Endothelial cell of umbilical vein (primary cell): ENCODE data around the gene SOWAHB. TPM values are rescaled to one million over a fixed set of nuclear protein-coding genes. Genes with fewer than 3 reads are reported as not detected.

ENCODE experiments used
- BruUV-seq: library from RNA; stranded (reverse); fragments of 400-500 nt; replicated peaks from 2 replicates; lab custom pipeline; 2021; lab: Mats Ljungman, UMichigan
- CTCF ChIA-PET: fragments of 300-600, 350-600 bp; sonication (Branson Sonifier 250); formaldehyde crosslinking; loops from one replicate; lab custom pipeline; 2021; ENCODE audit warnings: antibody characterized with exemption, inconsistent platforms; lab: Charles Lee
- POLR2A ChIA-PET: fragments of 300-600, 350-600 bp; sonication (Branson Sonifier 250); formaldehyde crosslinking; loops from one replicate; lab custom pipeline; 2021; ENCODE audit warnings: antibody characterized with exemption, inconsistent platforms; lab: Charles Lee
- DNase-seq: peaks from one replicate; pipeline ENCODE4 v3.0.0-alpha.2; 2011; ENCODE audit warnings: low read depth, low spot score
- FAIRE-seq: peaks from 2 replicates; lab custom pipeline; 2011; peaks lifted over from hg19 to GRCh38; lab: Jason Lieb, UNC
- H2AFZ ChIP-seq: 2 replicates; pipeline ENCODE4 v1.6.0; 2012; ENCODE audit warnings: low read depth, low read length, control low read depth, inconsistent platforms
- H3K27ac ChIP-seq: 2 replicates; pipeline ENCODE4 v1.5.1; 2011; ENCODE audit warnings: low read depth, mild to moderate bottlenecking, control low read depth, low read length, moderate library complexity; ENCODE audit not compliant: insufficient read depth
- H3K27me3 ChIP-seq, 2 experiments: 2 replicates each; pipeline versions ENCODE4 v1.6.0 to v1.6.1; 2011; ENCODE audit warnings: low read length in 2 of 2, mixed read lengths in 1 of 2; ENCODE audit not compliant: control insufficient read depth in 2 of 2, insufficient read depth in 2 of 2
- H3K36me3 ChIP-seq, 2 experiments: 2 replicates in 1 of 2; 3 replicates in 1 of 2; pipeline ENCODE4 v1.5.1; 2011; ENCODE audit warnings: low read length in 2 of 2, mild to moderate bottlenecking in 1 of 2, moderate library complexity in 1 of 2; ENCODE audit not compliant: control insufficient read depth in 2 of 2, insufficient read depth in 2 of 2; ENCODE audit errors: extremely low read depth in 1 of 2
- H3K4me1 ChIP-seq: 3 replicates; pipeline ENCODE4 v1.5.1; 2011; ENCODE audit warnings: mild to moderate bottlenecking, low read length; ENCODE audit not compliant: control insufficient read depth, insufficient read depth; ENCODE audit errors: extremely low read depth
- H3K4me2 ChIP-seq: 2 replicates; pipeline ENCODE4 v1.6.1; 2011; ENCODE audit warnings: low read length, control low read depth, mixed read lengths; ENCODE audit not compliant: insufficient read depth
- H3K4me3 ChIP-seq, 3 experiments: fragments of 200-600 bp in 1 of 3; sonication (generic), shearing (Covaris generic) in 1 of 3; replicated peaks in 1 of 3; 2 replicates each; pipeline ENCODE4 v1.5.1; 2011 to 2016; ENCODE audit warnings: control low read depth in 3 of 3, low read length in 3 of 3, mild to moderate bottlenecking in 2 of 3, inconsistent platforms in 1 of 3, low read depth in 1 of 3, moderate library complexity in 1 of 3; ENCODE audit not compliant: insufficient read depth in 1 of 3
- H3K79me2 ChIP-seq: 2 replicates; pipeline ENCODE4 v1.6.0; 2012; ENCODE audit warnings: low read length, inconsistent platforms; ENCODE audit not compliant: control insufficient read depth, insufficient read depth
- H3K9ac ChIP-seq: replicated peaks from 2 replicates; pipeline ENCODE3; 2011; ENCODE audit warnings: low read length, control low read depth; ENCODE audit not compliant: insufficient read depth; ENCODE audit errors: extremely low read depth
- H3K9me1 ChIP-seq: replicated peaks from 3 replicates; pipeline ENCODE4 v1.6.0; 2011; ENCODE audit warnings: mild to moderate bottlenecking, low read length; ENCODE audit not compliant: control insufficient read depth, insufficient read depth; ENCODE audit errors: extremely low read depth
- H3K9me3 ChIP-seq: replicated peaks from 2 replicates; pipeline ENCODE4 v1.5.1; 2012; ENCODE audit warnings: low read length, inconsistent platforms; ENCODE audit not compliant: control insufficient read depth, insufficient read depth
- H4K20me1 ChIP-seq: replicated peaks from 2 replicates; pipeline ENCODE3; 2011; ENCODE audit warnings: mild to moderate bottlenecking, low read length; ENCODE audit not compliant: control insufficient read depth, insufficient read depth; ENCODE audit errors: extremely low read depth
- EZH2 ChIP-seq: IDR thresholded peaks from 2 replicates; pipeline ENCODE4 v1.6.1; 2012; ENCODE audit warnings: borderline replicate concordance, low read depth, mild to moderate bottlenecking, moderate library complexity, low read length, inconsistent platforms; ENCODE audit not compliant: severe bottlenecking
- FOS ChIP-seq: IDR thresholded peaks from 2 replicates; pipeline ENCODE4 v1.6.1; 2011; ENCODE audit warnings: mild to moderate bottlenecking, low read length, moderate library complexity, borderline replicate concordance; ENCODE audit not compliant: insufficient read depth
- GATA2 ChIP-seq: IDR thresholded peaks from 2 replicates; pipeline ENCODE4 v1.7.0; 2011; ENCODE audit warnings: low read depth, mild to moderate bottlenecking, moderate library complexity, mixed read lengths, low read length; ENCODE audit not compliant: insufficient read length, insufficient read depth
- JUN ChIP-seq: IDR thresholded peaks from 2 replicates; pipeline ENCODE4 v1.6.1; 2011; ENCODE audit warnings: borderline replicate concordance, low read depth; ENCODE audit not compliant: insufficient read length, insufficient read depth
- MYC ChIP-seq: IDR thresholded peaks from one replicate; pipeline ENCODE4 v1.6.1; 2011; ENCODE audit warnings: mild to moderate bottlenecking, low read depth, low read length
- POLR2A ChIP-seq: IDR thresholded peaks from 2 replicates; pipeline ENCODE4 v1.6.1; 2012; ENCODE audit warnings: low read depth, mild to moderate bottlenecking, control low read depth, low read length
- POLR2AphosphoS5 ChIP-seq: IDR thresholded peaks from 2 replicates; pipeline ENCODE4 v1.6.1; 2012; ENCODE audit warnings: low read depth, mild to moderate bottlenecking, control low read depth, low read length, moderate library complexity; ENCODE audit not compliant: insufficient read depth
- dilution Hi-C: fragments of 300-500 bp; cut with MboI; formaldehyde crosslinking; loops from one replicate; pipeline ENCODE4 v1.15.0; 2019; ENCODE audit warnings: low sequenced_read_pairs; ENCODE audit not compliant: extremely low pct_ligation_motif_present
- intact Hi-C: fragments of 100-400 bp; cut with micrococcal nuclease; formaldehyde crosslinking; loops from one replicate; pipeline ENCODE4 v1.10.0; 2022
- polyA plus RNA-seq, 4 experiments: library from polyadenylated mRNA; depleted of rRNA in 3 of 4; stranded (reverse) in 3 of 4; unstranded in 1 of 4; fragments of >200 nt; gene quantifications; 2 replicates each; pipeline versions ENCODE4 v1.2.1 to v1.2.3, GENCODE V29; 2011 to 2012; ENCODE audit warnings: missing spikeins in 1 of 4
- total RNA-seq: library from RNA; stranded (reverse); gene quantifications from 2 replicates; pipeline ENCODE4 v1.2.3, GENCODE V29; 2021
- TF ChIP-seq, protein P1 (sequence below), 2 donors: IDR thresholded peaks; 1 replicate in 1 of 2; 2 replicates in 1 of 2; pipeline ENCODE4 v1.5.1; 2011; ENCODE audit warnings: low read length in 2 of 2, mild to moderate bottlenecking in 2 of 2, moderate library complexity in 2 of 2, control low read depth in 1 of 2, inconsistent platforms in 1 of 2, low read depth in 1 of 2; ENCODE audit not compliant: insufficient read depth in 1 of 2; ENCODE audit errors: extremely low read depth in 1 of 2
- TF ChIP-seq, protein P2 (sequence below): IDR thresholded peaks from 2 replicates; pipeline ENCODE4 v1.6.1; 2011; ENCODE audit not compliant: insufficient read depth, insufficient read length

The SOWAHB gene
- total and polyA plus RNA-seq, 2 donors (not counting 3 experiments of a cell fraction or from before 2014, with no cell fraction given): not detected

DNA sequence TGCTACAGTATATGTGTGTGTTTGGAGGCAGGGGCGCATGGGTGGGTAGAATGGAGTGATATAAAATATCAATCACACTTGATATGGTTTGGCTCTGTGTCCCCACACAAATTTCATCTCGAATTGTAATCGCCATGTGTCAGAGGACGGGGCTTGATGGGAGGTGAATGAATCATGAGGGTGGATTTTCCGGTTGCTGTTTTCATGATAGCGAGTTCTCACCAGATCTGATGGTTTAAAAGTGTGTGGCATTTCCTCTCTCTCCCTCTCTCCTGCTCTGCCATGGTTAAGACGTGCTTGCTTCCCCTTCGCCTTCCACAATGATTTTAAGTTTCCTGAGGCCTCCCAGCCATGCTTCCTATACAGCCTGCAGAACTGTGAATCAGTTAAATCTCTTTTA, 14.8 kb downstream of the SOWAHB start:
- peak; percentile 52 for TF ChIP-seq POLR2AphosphoS5
- TF ChIP-seq POLR2A: no peak
- TF ChIP-seq JUN: peak; percentile 58
- peak; percentile 89 for TF ChIP-seq FOS
- TF ChIP-seq EZH2: no peak
- peak; percentile 79 for TF ChIP-seq GATA2
- Histone ChIP-seq H3K36me3 (no peaks in the 10 kb centered on the region), H3K9me3 (no peaks in the 10 kb centered on the region), H3K79me2 (no peaks in the 10 kb centered on the region), H3K27me3 (no peaks in the 10 kb centered on the region), H3K4me3 (no peak overlapping the region), H3K4me1 (peaks cover 7% of the 10 kb centered on the region), H3K9me1 (no peaks in the 10 kb centered on the region), H3K27ac (peak overlapping the region; percentile 36), H4K20me1 (no peaks in the 10 kb centered on the region), H3K4me2 (no peak overlapping the region), H2AFZ (no peak overlapping the region), H3K9ac (no peak overlapping the region)
- peak; percentile 28 for FAIRE-seq
- DNase-seq: peak; percentile 91
- BruUV-seq: no TSS peak
- dilution Hi-C loops (no loop called here), intact Hi-C loops (loop anchor here (2.0 to 5.0 kb wide), 2 partner anchors 66 to 111 kb away; partner anchors contain the start of gene SEPTIN11)
- ChIA-PET CTCF (no interaction called here), POLR2A (no interaction called here)

DNA sequence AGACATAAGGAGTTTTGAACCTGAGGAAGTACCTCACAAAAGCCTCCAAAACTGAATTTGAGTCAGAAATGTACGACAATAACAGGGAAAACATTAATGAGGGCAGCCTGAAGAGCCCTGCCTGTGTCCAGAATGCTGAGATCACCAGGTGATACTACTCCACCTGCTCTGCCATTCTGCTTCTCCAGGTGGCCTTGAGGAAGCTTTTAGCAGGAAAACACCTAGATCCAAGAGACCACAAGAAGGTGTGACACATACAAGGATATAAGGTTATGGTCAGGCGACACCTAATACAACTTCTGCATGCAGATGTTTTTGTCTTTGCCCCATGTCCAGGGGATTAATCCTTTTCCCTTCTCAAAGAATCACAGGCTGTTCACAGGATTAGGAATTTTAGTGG, 15.3 kb downstream of the SOWAHB start:
- CTCF ChIA-PET: no interaction called here
- Histone ChIP-seq H4K20me1 (no peaks in the 10 kb centered on the region), H2AFZ (no peak overlapping the region), H3K4me3 (no peak overlapping the region), H3K9me1 (no peaks in the 10 kb centered on the region), H3K9ac (no peak overlapping the region), H3K4me1 (peaks cover 7% of the 10 kb centered on the region), H3K36me3 (no peaks in the 10 kb centered on the region), H3K27me3 (no peaks in the 10 kb centered on the region), H3K9me3 (no peaks in the 10 kb centered on the region), H3K27ac (no peak overlapping the region), H3K4me2 (no peak overlapping the region), H3K79me2 (no peaks in the 10 kb centered on the region)
- FAIRE-seq (no peak), DNase-seq (no peak)
- intact Hi-C loops: loop anchor here (2.0 to 5.0 kb wide), 2 partner anchors 66 to 110 kb away; partner anchors contain the start of gene SEPTIN11
- POLR2A ChIA-PET: no interaction called here
- no TSS peak for BruUV-seq
- no peak for TF ChIP-seq JUN
- TF ChIP-seq, protein P1, sequence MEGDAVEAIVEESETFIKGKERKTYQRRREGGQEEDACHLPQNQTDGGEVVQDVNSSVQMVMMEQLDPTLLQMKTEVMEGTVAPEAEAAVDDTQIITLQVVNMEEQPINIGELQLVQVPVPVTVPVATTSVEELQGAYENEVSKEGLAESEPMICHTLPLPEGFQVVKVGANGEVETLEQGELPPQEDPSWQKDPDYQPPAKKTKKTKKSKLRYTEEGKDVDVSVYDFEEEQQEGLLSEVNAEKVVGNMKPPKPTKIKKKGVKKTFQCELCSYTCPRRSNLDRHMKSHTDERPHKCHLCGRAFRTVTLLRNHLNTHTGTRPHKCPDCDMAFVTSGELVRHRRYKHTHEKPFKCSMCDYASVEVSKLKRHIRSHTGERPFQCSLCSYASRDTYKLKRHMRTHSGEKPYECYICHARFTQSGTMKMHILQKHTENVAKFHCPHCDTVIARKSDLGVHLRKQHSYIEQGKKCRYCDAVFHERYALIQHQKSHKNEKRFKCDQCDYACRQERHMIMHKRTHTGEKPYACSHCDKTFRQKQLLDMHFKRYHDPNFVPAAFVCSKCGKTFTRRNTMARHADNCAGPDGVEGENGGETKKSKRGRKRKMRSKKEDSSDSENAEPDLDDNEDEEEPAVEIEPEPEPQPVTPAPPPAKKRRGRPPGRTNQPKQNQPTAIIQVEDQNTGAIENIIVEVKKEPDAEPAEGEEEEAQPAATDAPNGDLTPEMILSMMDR (IDR thresholded peaks at IDR 0.05; ENCODE audit: extremely low read depth in 1 of 2, insufficient read depth in 1 of 2, low read depth in 1 of 2, low read length in 2 of 2): no peak
- no peak for TF ChIP-seq GATA2
- no peak for TF ChIP-seq POLR2AphosphoS5
- no peak for TF ChIP-seq MYC
- TF ChIP-seq, protein P2, sequence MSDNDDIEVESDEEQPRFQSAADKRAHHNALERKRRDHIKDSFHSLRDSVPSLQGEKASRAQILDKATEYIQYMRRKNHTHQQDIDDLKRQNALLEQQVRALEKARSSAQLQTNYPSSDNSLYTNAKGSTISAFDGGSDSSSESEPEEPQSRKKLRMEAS: no peak
- TF ChIP-seq EZH2: no peak
- TF ChIP-seq POLR2A: no peak
- dilution Hi-C loops: no loop called here
